Medulla oblongata (tissue), 1 donor: ENCODE data around the gene CTNNA2.

Source experiments
- DNase-seq: peaks from one replicate; pipeline ENCODE4 v3.0.0-alpha.2; 2015; ENCODE audit errors: extremely low spot score

The CTNNA2 gene

GRCh38 chr2:80323610-80324009 lies 810.8 kb downstream of the CTNNA2 start:
- DNase-seq: no peak

- DNase-seq: no peak
Observed at GRCh38 chr2:80324525-80324924, 811.7 kb downstream of the CTNNA2 start.

GRCh38 chr2:80326214-80326613 lies 813.4 kb downstream of the CTNNA2 start:
- DNase-seq: peak; percentile 70

- DNase-seq: no peak
Observed at GRCh38 chr2:80326861-80327260, 814.0 kb downstream of the CTNNA2 start.

GRCh38 chr2:80328159-80328571 lies 815.3 kb downstream of the CTNNA2 start:
- DNase-seq: no peak

GRCh38 chr2:80329491-80329890 lies 816.6 kb downstream of the CTNNA2 start:
- no peak for DNase-seq

- DNase-seq: no peak
Observed at GRCh38 chr2:80330527-80331450, 817.9 kb downstream of the CTNNA2 start.

GRCh38 chr2:80333886-80334285 lies 821.0 kb downstream of the CTNNA2 start:
- no peak for DNase-seq

- no peak for DNase-seq
Observed at GRCh38 chr2:80335411-80335810, 822.6 kb downstream of the CTNNA2 start.

- no peak for DNase-seq
Observed at GRCh38 chr2:80338794-80339193, 825.9 kb downstream of the CTNNA2 start.

GRCh38 chr2:80340022-80340421 lies 827.2 kb downstream of the CTNNA2 start:
- no peak for DNase-seq

- DNase-seq: no peak
Observed at GRCh38 chr2:80348078-80348477, 835.2 kb downstream of the CTNNA2 start.

GRCh38 chr2:80348953-80349352 lies 836.1 kb downstream of the CTNNA2 start:
- DNase-seq: peak; percentile 46

- DNase-seq: no peak
Observed at GRCh38 chr2:80351231-80351630, 838.4 kb downstream of the CTNNA2 start.

GRCh38 chr2:80354858-80355257 lies 842.0 kb downstream of the CTNNA2 start:
- no peak for DNase-seq

- DNase-seq: no peak
Observed at GRCh38 chr2:80361904-80362303, 849.1 kb downstream of the CTNNA2 start.

- no peak for DNase-seq
Observed at GRCh38 chr2:80363330-80363729, 850.5 kb downstream of the CTNNA2 start.

GRCh38 chr2:80363791-80364349 lies 851.0 kb downstream of the CTNNA2 start:
- DNase-seq: no peak

- DNase-seq: no peak
Observed at GRCh38 chr2:80364524-80365212, 851.8 kb downstream of the CTNNA2 start.

GRCh38 chr2:80365762-80366161 lies 852.9 kb downstream of the CTNNA2 start:
- no peak for DNase-seq

- no peak for DNase-seq
Observed at GRCh38 chr2:80370375-80371009, 857.6 kb downstream of the CTNNA2 start.

- DNase-seq: no peak
Observed at GRCh38 chr2:80374105-80374504, 861.3 kb downstream of the CTNNA2 start.
